Suprapubic skin (tissue), 4 donors: ENCODE data around the gene ZNF606. TPM values are rescaled to one million over a fixed set of nuclear protein-coding genes. Genes with fewer than 3 reads are reported as not detected.

ENCODE experiments used
- DNase-seq, 2 donors: peaks; one replicate each; pipeline ENCODE4 v3.0.0-alpha.2; 2019; ENCODE audit warnings: low spot score in 2 of 2
- H3K27ac ChIP-seq: fragments of 200-600 bp; sonication (generic); one replicate; pipeline ENCODE4 v1.5.1; 2019
- H3K27me3 ChIP-seq: fragments of 200-600 bp; sonication (generic); one replicate; pipeline ENCODE4 v1.5.1; 2019
- H3K36me3 ChIP-seq: fragments of 200-600 bp; sonication (generic); one replicate; pipeline ENCODE4 v1.5.1; 2019
- H3K4me1 ChIP-seq: fragments of 200-600 bp; sonication (generic); one replicate; pipeline ENCODE4 v1.5.1; 2019
- H3K4me3 ChIP-seq: fragments of 200-600 bp; sonication (generic); one replicate; pipeline ENCODE4 v1.5.1; 2019; ENCODE audit warnings: mild to moderate bottlenecking
- H3K9me3 ChIP-seq: fragments of 200-600 bp; sonication (generic); one replicate; pipeline ENCODE4 v1.5.1; 2019
- CTCF ChIP-seq, 2 donors: fragments of 200-600 bp in 1 of 2; fragments of 450-650 bp in 1 of 2; sonication (generic) in 1 of 2; IDR thresholded peaks; one replicate each; pipeline ENCODE4 v1.5.1; 2016 to 2019; ENCODE audit warnings: antibody characterized with exemption in 2 of 2, mild to moderate bottlenecking in 1 of 2, moderate library complexity in 1 of 2
- EP300 ChIP-seq: sonication (generic); formaldehyde crosslinking; IDR thresholded peaks from one replicate; pipeline ENCODE4 v1.6.1; 2017; ENCODE audit warnings: antibody characterized with exemption
- POLR2A ChIP-seq, 2 donors: fragments of 450-650 bp; IDR thresholded peaks; one replicate each; pipeline ENCODE4 v1.6.1; 2017; ENCODE audit warnings: antibody characterized with exemption in 2 of 2, mild to moderate bottlenecking in 2 of 2, moderate library complexity in 2 of 2
- POLR2AphosphoS5 ChIP-seq, 3 donors: sonication (generic); formaldehyde crosslinking; IDR thresholded peaks; one replicate each; pipeline ENCODE4 v1.6.1; 2017; ENCODE audit warnings: antibody characterized with exemption in 3 of 3
- WGBS: methylation state at CpG from one replicate; pipeline ENCODE4 v1.1.5; 2018; 5-methylcytosine and 5-hydroxymethylcytosine counted together
- total RNA-seq, 4 donors: library from RNA; depleted of rRNA; stranded (reverse); fragments of >200 nt; gene quantifications; one replicate each; pipeline ENCODE4 v1.1.0, GENCODE V29; 2016

Gene ZNF606
- total RNA-seq, 4 donors from 2014 or later: 4.0 to 21.9 (median 14.3) TPM

DNA sequence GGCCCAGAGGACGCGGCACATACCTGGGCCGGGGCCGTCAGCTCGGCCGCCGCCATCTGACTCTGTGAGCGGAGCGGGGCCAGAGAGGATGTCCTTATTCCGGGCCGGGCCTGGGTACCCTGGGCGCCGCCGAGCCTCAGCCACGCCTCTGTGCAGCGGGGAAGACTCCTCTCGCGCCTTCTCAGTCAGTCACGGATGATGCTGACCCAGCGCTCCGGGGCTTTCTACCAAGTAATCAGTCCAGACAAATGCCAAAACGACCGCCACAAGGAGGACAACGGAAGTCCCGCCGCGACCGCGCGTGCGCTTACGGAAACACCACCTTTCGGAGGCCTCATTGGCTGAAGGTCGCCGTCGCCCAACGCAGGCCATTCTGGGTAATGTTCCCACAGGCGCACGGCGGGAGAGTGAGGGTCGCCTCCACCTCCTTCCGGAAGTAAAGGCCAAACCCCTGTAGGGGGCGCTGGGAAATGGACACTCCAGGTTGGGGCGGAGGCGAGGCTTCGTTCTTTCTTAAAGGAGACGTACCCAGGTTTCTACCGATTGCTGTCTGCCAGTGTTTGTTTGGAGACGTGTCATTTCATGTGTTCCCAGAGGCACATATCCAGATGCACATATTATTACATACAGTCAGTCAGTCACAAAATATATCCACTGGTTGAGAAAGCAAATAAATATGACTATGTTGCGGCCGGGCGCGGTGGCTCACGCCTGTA lies 55.0 kb downstream of the ZNF606 start, which contains the start of gene ZNF256:
ZNF256 (minus strand) TSS at position 288 of the 716 bp plus-strand sequence; CDS start at position 56, 232 bp downstream.
- Histone ChIP-seq H3K9me3 (no peaks in the 10 kb centered on the region), H3K27me3 (no peaks in the 10 kb centered on the region)

DNA sequence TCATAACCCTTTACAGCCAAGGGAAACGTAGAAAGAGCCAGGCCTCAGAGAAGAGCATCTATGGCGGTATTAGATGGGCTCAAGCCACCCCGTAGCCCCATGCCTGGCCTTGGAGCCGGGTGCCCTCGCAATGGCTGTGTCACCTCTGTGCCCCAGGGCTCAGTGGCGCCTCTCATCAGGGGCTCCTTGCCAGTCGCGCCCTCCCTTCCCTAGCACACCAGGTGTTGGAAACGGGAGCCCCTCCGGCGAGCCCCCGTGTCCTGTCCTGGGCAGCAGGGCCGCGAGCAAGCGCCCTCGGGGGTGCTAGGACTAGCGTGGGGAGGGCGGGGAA lies 55.6 kb downstream of the ZNF606 start:
- DNase-seq: no peak
- TF ChIP-seq CTCF (IDR thresholded peaks at IDR 0.05) (no peak), POLR2A (IDR thresholded peaks at IDR 0.05) (no peak), EP300 (no peak), POLR2AphosphoS5 (IDR thresholded peaks at IDR 0.05) (no peak)
- Histone ChIP-seq H3K27ac (peak overlapping the region; percentile 79), H3K27me3 (no peaks in the 10 kb centered on the region), H3K4me3 (peak overlapping the region; percentile 77), H3K9me3 (peaks cover 1% of the 10 kb centered on the region), H3K36me3 (peaks cover 25% of the 10 kb centered on the region), H3K4me1 (peaks cover 8% of the 10 kb centered on the region)
- 1% methylated on average over 16 of the region's 18 CpGs for WGBS

More for the DNA sequence above, 55.0 kb downstream of the ZNF606 start, which contains the start of gene ZNF256:
- peak; percentile 91 to 97 for DNase-seq
- TF ChIP-seq POLR2A (IDR thresholded peaks at IDR 0.05) (no peak), CTCF (IDR thresholded peaks at IDR 0.05) (peak; percentile 2 to 56), POLR2AphosphoS5 (IDR thresholded peaks at IDR 0.05) (peak in 2 of 3 donors; percentile 72 to 75), EP300 (no peak)
- peak within 1 kb of the TSS; percentile 79 for H3K27ac ChIP-seq
- H3K36me3 ChIP-seq: peaks cover 19% of the 10 kb centered on the region
- WGBS: 16% methylated on average over 27 of the region's 54 CpGs
- peaks cover 8% of the 10 kb centered on the region for H3K4me1 ChIP-seq
- H3K4me3 ChIP-seq: peak within 1 kb of the TSS; percentile 77

GRCh38 chr19:57946316-57946715 lies 56.3 kb downstream of the ZNF606 start:
- peaks cover 32% of the 10 kb centered on the region for H3K36me3 ChIP-seq
- peaks cover 9% of the 10 kb centered on the region for H3K9me3 ChIP-seq
- H3K27me3 ChIP-seq: no peaks in the 10 kb centered on the region
- no peak for DNase-seq
- H3K4me1 ChIP-seq: peaks cover 8% of the 10 kb centered on the region
- no peak overlapping the region for H3K27ac ChIP-seq
- WGBS: 79% methylated on average over 2 of the region's 2 CpGs
- H3K4me3 ChIP-seq: peak overlapping the region; percentile 77
- no peak for TF ChIP-seq POLR2A (IDR thresholded peaks at IDR 0.05)

DNA sequence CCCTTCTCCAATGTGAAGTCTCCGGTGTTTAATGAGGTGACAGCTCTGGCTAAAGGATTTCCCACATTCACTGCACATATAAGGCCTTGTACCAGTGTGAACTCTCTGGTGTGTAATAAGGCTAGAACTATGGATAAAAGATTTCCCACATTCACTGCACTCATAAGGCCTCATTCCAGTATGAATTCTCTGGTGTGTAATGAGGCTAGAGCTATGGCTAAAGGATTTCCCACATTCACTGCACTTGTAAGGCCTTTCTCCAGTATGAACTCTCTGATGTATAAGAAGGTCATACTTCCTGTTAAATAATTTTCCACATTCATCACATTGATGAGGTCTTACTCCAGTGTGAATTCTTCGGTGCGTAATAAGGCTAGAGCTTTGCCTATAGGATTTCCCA lies 61.0 kb downstream of the ZNF606 start:
- Histone ChIP-seq H3K27me3 (no peaks in the 10 kb centered on the region), H3K9me3 (peaks cover 14% of the 10 kb centered on the region), H3K36me3 (peaks cover 55% of the 10 kb centered on the region), H3K27ac (no peak overlapping the region), H3K4me3 (no peak overlapping the region), H3K4me1 (peaks cover 6% of the 10 kb centered on the region)
- TF ChIP-seq POLR2AphosphoS5 (IDR thresholded peaks at IDR 0.05) (no peak), EP300 (no peak), POLR2A (IDR thresholded peaks at IDR 0.05) (no peak), CTCF (IDR thresholded peaks at IDR 0.05) (no peak)
- WGBS: 94% methylated on average over 3 of the region's 3 CpGs
- DNase-seq: no peak

DNA sequence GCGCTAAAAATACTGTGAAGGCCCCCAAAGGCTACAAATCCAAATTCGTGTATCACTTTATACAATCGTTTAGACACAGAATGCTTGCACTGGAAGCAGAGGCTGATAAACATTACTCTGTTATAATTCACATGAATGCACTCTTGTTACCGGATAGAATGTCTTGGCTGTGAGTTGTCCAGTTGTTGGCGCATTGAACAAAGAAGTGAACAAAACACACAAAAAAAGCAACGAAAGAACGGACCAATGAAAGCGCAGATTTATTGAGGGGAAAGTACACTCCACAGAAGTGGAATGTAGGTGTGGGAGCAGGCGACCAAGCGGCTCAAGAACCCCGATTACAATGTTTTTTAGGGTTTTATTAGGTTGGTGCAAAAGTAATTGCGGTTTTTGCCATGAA lies 66.9 kb downstream of the ZNF606 start:
- peaks cover 23% of the 10 kb centered on the region for H3K36me3 ChIP-seq
- TF ChIP-seq POLR2AphosphoS5 (IDR thresholded peaks at IDR 0.05): no peak
- TF ChIP-seq POLR2A (IDR thresholded peaks at IDR 0.05): no peak
- no peak for TF ChIP-seq EP300
- TF ChIP-seq CTCF (IDR thresholded peaks at IDR 0.05): no peak
- H3K9me3 ChIP-seq: peaks cover 30% of the 10 kb centered on the region
- no peak overlapping the region for H3K27ac ChIP-seq
- no peaks in the 10 kb centered on the region for H3K27me3 ChIP-seq
- WGBS: 90% methylated on average over 12 of the region's 12 CpGs
- H3K4me1 ChIP-seq: no peaks in the 10 kb centered on the region
- H3K4me3 ChIP-seq: no peak overlapping the region
- DNase-seq: no peak
